KMS-11 (cell line): ENCODE data around the gene SLC6A16.
"Not testable (repeated sequence)": the region's sequence is repeated elsewhere in the genome, so short reads cannot be mapped to it uniquely, and the experiment has no call there.

ENCODE experiments used
- H2AFZ ChIP-seq: fragments of 200-600 bp; sonication (generic); 2 replicates; pipeline ENCODE4 v1.6.1; 2016; ENCODE audit warnings: antibody characterized with exemption, mixed run types, low read depth
- H3K27ac ChIP-seq: fragments of 200-600 bp; sonication (generic); 2 replicates; pipeline ENCODE4 v1.6.1; 2016; ENCODE audit warnings: mild to moderate bottlenecking, mixed run types
- H3K27me3 ChIP-seq: fragments of 200-600 bp; sonication (generic); 2 replicates; pipeline ENCODE4 v1.6.1; 2017; ENCODE audit warnings: mild to moderate bottlenecking, low read depth, mixed run types, moderate library complexity; ENCODE audit not compliant: insufficient read depth
- H3K36me3 ChIP-seq: fragments of 200-600 bp; sonication (generic); 2 replicates; pipeline ENCODE4 v1.6.1; 2017; ENCODE audit warnings: mild to moderate bottlenecking, mixed run types; ENCODE audit not compliant: insufficient read depth
- H3K4me1 ChIP-seq: fragments of 200-600 bp; sonication (generic); 2 replicates; pipeline ENCODE4 v1.6.1; 2016; ENCODE audit warnings: mild to moderate bottlenecking, low read depth, mixed run types; ENCODE audit not compliant: poor library complexity, severe bottlenecking
- H3K4me2 ChIP-seq: fragments of 200-600 bp; sonication (generic); 2 replicates; pipeline ENCODE4 v1.7.0; 2016; ENCODE audit warnings: mild to moderate bottlenecking, mixed run types
- H3K4me3 ChIP-seq: fragments of 200-600 bp; sonication (generic); IDR thresholded peaks from 2 replicates; pipeline ENCODE4 v1.6.1; 2017; ENCODE audit warnings: low read depth, low read length, mixed read lengths; ENCODE audit not compliant: insufficient read depth
- H3K79me2 ChIP-seq: fragments of 200-600 bp; sonication (generic); 2 replicates; pipeline ENCODE4 v1.6.1; 2016; ENCODE audit warnings: low read depth, mixed run types; ENCODE audit not compliant: insufficient read depth
- H3K9ac ChIP-seq: fragments of 200-600 bp; sonication (generic); 2 replicates; pipeline ENCODE4 v1.6.1; 2016; ENCODE audit warnings: mild to moderate bottlenecking, mixed run types
- H4K20me1 ChIP-seq: fragments of 200-600 bp; sonication (generic); 2 replicates; pipeline ENCODE4 v1.6.1; 2016; ENCODE audit warnings: mild to moderate bottlenecking, mixed run types; ENCODE audit not compliant: insufficient read depth
- TF ChIP-seq, protein P1 (sequence below): fragments of 200-600 bp; sonication (generic); conservative IDR thresholded peaks from 2 replicates; pipeline ENCODE4 v1.6.1; 2017; ENCODE audit warnings: low read depth, mild to moderate bottlenecking, antibody characterized with exemption, low read length, moderate library complexity, mixed read lengths

Gene SLC6A16

DNA sequence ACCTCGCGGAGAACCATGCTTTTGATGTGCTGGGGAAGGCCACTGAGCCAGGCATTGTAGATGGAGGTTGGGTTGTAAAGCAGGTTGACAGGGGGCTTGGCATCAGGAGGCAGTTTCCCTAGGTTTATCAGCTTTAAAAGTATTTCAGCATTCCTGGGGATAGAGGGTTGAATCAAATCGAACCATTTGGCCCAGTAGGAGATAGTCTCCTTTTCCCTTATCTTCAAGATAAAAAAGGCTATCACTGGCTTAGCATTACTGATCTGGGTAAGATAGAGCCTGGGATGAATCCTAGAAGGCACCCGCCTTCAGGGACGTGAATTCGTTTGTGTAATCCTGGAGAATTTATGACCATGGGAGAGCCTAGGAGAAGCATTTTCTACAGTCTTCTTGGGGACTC, 30.6 kb downstream of the SLC6A16 start:
- TF ChIP-seq, protein P1, sequence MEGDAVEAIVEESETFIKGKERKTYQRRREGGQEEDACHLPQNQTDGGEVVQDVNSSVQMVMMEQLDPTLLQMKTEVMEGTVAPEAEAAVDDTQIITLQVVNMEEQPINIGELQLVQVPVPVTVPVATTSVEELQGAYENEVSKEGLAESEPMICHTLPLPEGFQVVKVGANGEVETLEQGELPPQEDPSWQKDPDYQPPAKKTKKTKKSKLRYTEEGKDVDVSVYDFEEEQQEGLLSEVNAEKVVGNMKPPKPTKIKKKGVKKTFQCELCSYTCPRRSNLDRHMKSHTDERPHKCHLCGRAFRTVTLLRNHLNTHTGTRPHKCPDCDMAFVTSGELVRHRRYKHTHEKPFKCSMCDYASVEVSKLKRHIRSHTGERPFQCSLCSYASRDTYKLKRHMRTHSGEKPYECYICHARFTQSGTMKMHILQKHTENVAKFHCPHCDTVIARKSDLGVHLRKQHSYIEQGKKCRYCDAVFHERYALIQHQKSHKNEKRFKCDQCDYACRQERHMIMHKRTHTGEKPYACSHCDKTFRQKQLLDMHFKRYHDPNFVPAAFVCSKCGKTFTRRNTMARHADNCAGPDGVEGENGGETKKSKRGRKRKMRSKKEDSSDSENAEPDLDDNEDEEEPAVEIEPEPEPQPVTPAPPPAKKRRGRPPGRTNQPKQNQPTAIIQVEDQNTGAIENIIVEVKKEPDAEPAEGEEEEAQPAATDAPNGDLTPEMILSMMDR = no peak

DNA sequence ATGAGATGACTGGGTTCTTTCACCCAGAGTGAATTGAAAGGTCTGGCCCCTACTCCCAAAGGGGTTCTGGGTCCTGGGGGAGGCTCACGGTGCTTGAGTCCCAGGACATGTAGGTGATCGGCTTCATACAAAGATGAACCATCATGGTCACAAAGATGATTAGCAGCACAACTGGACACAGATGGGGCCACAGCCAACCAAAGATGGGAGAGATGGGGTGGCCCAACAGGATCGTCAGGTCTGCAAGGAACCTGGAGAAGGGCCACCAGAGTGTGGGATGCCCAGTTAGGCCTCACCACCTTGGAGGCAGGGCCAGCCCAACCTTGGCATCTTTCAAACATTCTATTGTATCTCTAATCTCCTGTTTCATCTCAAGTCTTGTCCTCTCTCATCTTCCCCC, 34.5 kb downstream of the SLC6A16 start:
- no peaks in the 10 kb centered on the region for H4K20me1 ChIP-seq

More for the DNA sequence above, 30.6 kb downstream of the SLC6A16 start:
- Histone ChIP-seq H3K9ac (no peak overlapping the region), H3K4me3 (no peak overlapping the region), H3K4me1 (no peaks in the 10 kb centered on the region), H3K27me3 (no peaks in the 10 kb centered on the region), H3K36me3 (no peaks in the 10 kb centered on the region), H3K4me2 (no peak overlapping the region), H4K20me1 (no peaks in the 10 kb centered on the region), H3K79me2 (no peaks in the 10 kb centered on the region), H2AFZ (no peak overlapping the region), H3K27ac (no peak overlapping the region)

DNA sequence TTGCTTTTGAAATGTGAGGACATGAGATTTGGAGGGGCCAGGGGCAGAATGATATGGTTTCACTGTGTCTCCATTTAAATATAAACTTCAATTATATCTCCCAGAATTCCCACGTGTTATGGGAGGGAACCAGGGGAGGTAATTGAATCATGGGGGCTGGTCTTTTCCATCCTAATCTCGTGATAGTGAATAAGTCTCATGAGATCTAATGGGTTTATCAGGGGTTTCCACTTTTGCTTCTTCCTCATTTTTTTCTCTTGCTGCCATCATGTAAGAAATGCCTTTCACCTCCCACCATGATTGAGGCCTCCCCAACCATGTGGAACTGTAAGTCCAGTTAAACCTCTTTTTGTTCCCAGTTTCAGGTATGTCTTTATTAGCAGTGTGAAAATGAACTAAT, 35.7 kb downstream of the SLC6A16 start:
- not testable (repeated sequence) for H3K4me2 ChIP-seq, H2AFZ ChIP-seq, H3K79me2 ChIP-seq, H3K27me3 ChIP-seq, H3K9ac ChIP-seq, H4K20me1 ChIP-seq, H3K27ac ChIP-seq, H3K4me1 ChIP-seq, H3K4me3 ChIP-seq, H3K36me3 ChIP-seq

More for the DNA sequence above, 34.5 kb downstream of the SLC6A16 start:
- Histone ChIP-seq H3K27me3 (no peaks in the 10 kb centered on the region), H2AFZ (no peak overlapping the region), H3K4me1 (no peaks in the 10 kb centered on the region), H3K4me2 (no peak overlapping the region), H3K27ac (no peak overlapping the region), H3K4me3 (no peak overlapping the region), H3K36me3 (no peaks in the 10 kb centered on the region), H3K9ac (no peak overlapping the region), H3K79me2 (no peaks in the 10 kb centered on the region)
- TF ChIP-seq, protein P1 = no peak

DNA sequence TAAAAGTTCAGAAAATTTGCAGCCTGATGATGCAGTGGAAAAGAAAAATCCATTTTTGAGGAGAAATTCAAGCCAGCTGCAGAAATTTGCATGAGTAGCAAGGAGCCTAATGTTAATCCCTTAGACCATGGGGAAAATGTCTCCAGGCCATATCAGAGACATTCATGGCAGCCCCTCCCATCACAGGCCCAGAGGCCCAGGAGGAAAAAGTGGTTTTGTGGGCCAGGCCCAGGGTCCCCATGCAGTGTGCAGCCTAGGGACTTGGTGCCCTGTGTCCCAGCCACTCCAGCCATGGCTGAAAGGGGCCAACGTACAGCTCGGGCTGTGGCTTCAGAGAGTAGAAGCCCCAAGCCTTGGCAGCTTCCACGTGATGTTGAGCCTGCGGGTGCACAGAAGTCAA, 36.8 kb downstream of the SLC6A16 start:
- not testable (repeated sequence) for H3K27me3 ChIP-seq, H3K79me2 ChIP-seq, H2AFZ ChIP-seq, H3K4me2 ChIP-seq, H4K20me1 ChIP-seq, H3K36me3 ChIP-seq, H3K27ac ChIP-seq, H3K4me1 ChIP-seq, H3K4me3 ChIP-seq, H3K9ac ChIP-seq

DNA sequence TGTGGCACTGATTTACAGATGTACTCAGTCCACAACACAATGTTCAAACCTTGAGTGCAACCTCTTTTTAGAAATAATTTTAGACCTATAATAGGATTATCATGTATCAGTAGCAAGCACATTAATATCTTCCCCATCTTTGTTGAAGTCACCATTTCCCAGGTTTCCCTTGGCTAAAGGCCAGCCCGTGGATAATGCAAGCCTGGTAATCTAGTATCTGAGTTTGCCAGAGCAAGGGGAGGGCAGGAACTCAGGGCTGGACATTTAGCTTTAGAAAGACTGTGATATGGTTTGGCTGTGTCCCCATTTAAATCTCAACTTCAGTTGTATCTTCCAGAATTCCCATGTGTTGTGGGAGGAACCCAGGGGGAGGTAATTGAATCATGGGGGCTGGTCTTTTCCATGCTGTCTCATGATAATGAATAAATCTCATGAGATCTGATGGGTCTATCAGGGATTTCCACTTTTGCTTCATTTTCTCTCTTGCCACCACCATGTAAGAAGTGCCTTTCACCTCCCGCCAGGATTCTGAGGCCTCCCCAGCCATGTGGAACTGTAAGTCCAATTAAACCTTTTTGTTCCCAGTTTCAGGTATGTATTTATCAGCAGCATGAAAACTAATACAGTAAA, 37.7 kb downstream of the SLC6A16 start:
- no peak overlapping the region for H2AFZ ChIP-seq
- TF ChIP-seq, protein P1 = no peak
- H3K9ac ChIP-seq = no peak overlapping the region
- no peaks in the 10 kb centered on the region for H4K20me1 ChIP-seq
- H3K27ac ChIP-seq = no peak overlapping the region
- H3K27me3 ChIP-seq = no peaks in the 10 kb centered on the region
- no peaks in the 10 kb centered on the region for H3K36me3 ChIP-seq
- no peak overlapping the region for H3K4me2 ChIP-seq
- no peak overlapping the region for H3K4me3 ChIP-seq
- no peaks in the 10 kb centered on the region for H3K79me2 ChIP-seq
- no peaks in the 10 kb centered on the region for H3K4me1 ChIP-seq
